Activated CD4-positive, CD25-positive, alpha-beta regulatory T cell treated with anti-CD3 and anti-CD28 coated beads, Interleukin-2, amount 50 U/mL, for 16 hours (primary cell): ENCODE data around the gene GNAI2.
"Not testable (repeated sequence)": the region's sequence is repeated elsewhere in the genome, so short reads cannot be mapped to it uniquely, and the experiment has no call there.

ENCODE experiments used
- DNase-seq: peaks from one replicate; pipeline ENCODE4 v3.0.0-alpha.2; 2020; ENCODE audit warnings: low read depth, low spot score

Gene GNAI2

GRCh38 chr3:50226888-50227389 lies 9.1 kb upstream of the GNAI2 start:
- DNase-seq, result no peak

GRCh38 chr3:50227390-50228183 lies 8.4 kb upstream of the GNAI2 start:
- peak; percentile 77 for DNase-seq

DNA sequence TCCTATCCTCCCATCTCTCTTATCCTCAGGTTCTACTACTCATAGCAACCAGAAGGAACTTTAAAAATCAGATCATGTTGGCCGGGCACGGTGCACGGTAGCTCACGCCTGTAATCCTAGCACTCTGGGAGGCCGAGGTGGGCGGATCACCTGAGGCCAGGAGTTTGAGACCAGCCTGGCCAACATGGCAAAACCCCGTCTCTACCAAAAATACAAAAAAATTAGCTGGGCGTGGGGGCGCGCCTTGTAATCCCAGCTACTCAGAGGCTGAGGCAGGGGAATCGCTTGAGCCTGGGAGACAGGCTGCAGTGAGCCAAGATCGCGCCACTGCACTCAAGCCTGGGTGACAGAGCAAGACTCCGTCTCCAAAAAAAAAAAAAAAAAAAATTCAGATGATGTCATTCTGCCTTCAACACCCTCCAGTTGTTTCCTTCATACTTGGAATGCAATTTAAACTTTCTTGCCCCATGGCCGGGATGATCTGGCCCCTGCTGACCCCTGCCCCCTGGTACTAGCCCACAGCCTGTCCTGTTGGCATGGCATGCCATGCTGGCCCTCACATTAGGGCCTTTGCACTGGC lies 7.7 kb upstream of the GNAI2 start:
- DNase-seq, result not testable (repeated sequence)

DNA sequence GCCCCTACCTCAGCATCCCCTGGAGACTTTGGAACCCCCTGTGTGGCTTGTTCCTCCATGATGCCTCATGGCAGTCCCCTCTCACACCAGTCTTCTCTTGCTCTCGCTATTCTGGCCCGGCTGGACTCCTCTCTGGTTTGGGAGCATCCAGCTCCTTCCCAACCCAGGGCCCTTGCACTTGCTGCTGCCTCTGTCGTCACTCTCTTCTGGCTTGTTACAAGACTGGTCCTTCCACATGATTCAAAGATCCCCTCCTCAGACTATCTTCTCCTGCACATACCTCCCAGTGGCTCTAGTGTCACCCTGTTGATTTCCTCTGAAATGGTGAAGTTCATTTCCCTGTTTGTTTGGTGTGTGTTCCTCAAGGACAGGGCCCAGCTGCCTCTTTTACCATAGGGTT lies 6.5 kb upstream of the GNAI2 start:
- no peak for DNase-seq

- no peak for DNase-seq
Observed at GRCh38 chr3:50230104-50230793, 5.8 kb upstream of the GNAI2 start.

- no peak for DNase-seq
Observed at GRCh38 chr3:50230794-50231125, 5.2 kb upstream of the GNAI2 start.

DNA sequence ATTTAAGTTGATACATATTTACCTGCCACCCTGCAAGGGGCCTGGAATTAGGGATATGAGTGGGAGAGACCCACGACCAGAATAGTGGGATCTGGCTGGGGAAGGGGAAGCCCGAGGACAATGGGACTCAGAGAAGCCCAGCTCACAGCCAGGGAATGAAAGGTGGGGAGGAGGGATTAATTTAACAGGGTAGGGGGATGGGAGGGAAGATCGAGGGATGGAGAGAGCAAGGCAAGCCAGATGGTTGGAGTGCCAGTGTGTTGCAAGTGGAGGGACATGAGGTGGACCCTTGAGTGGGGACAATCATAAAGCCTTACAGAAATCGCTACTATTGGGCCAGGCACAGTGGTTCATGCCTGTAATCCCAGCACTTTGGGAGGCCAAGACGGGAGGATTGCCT lies 4.4 kb upstream of the GNAI2 start:
- DNase-seq, result no peak

DNA sequence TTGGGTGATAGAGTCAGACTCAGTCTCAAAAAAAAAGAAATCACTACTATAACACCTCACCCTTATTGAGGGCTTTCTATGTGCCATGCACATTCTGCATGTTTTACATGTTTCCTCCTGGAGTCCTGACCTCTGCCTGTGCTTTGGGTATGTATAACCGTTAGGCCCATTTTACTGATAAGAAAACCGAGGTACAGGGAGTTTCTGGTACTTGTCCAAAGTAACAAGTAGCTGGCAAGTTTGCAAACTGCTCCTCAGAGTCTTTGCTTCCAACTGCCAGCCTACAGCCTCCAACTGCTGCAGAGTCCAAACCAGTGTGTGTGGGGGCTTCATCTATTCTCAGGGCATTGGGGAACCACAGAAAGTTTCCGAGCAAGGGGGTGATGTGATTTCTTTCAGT lies 3.7 kb upstream of the GNAI2 start:
- DNase-seq, result no peak

DNA sequence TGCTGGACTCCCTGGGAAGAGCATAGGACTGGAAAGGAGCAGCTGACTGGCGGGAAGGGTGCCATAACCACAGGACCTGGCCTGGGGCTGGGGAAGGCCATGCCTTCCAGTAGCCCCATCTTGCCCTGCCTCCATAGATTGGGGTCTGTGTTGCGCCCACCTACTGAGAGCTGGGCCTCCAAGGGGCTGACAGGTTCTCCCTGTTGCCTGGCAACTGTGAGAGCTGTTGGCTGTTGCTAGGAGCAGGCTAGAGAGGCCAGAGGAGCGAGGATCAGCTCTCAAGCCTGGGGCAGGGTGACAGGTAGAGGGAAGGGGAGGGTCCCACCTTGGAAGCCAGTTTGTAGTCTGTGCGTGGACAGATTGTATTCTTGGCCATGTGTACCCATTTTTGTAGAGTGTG lies 2.8 kb upstream of the GNAI2 start:
- no peak for DNase-seq

DNA sequence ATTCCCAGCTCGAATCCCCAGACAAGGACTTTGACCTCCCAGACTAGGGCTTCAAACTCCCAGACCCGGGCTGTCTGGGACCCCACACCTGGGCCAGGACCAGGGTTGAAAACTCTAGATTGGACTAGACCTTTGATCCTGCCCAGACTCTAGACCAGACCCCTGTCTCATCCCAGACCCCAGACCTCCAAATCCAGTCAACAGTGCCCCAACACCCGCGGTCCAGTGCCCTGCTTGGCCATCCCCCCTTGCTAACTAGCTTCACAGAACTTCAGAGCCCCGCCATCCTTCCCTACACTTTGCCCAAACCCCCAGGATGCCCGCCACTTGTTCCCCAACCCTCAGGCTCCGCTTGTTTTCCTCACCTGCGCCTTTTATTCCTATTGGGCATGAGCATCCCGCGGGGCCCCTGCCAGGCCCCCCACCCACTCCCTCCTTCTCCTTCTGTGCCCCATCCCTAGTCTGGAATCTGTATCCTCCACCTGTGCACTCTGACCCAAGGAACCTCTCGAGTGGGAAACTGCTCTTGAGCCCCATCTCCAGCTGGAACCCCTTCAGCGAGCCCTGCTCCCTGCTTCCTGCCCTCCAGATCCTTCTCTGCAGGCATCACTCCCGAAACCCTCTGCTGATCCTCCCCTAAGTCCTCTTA lies 604 bp downstream of the GNAI2 start:
- DNase-seq, result no peak

DNA sequence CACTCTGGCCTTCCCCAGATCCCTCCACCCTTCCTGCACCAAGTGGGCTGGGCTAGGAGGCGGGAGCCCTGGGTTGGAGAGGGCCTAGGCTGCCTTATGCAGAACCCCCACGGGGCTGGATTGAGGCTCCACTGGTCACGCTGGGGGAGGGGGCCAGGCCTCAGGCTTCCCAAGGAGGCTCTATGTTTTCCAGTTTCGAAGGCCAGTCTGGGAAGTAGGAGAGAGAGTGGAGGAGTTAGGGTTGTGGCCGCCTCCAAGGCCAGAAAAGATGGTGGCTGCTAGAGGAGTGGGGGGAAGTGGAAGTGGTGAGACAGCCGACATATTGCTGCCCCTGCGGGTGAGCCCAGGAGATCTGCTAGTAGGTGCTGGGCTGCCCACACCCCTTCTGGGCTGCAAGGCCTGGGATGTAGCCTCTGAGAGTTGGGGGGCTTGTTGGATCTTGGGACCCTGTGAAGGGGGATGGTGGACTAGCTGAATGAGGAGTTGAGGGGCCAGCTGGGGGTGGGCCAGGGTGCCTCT lies 1.2 kb downstream of the GNAI2 start:
- DNase-seq, result no peak

- DNase-seq, result peak; percentile 74
Observed at GRCh38 chr3:50237754-50238548, 1.9 kb downstream of the GNAI2 start.

- DNase-seq, result no peak
Observed at GRCh38 chr3:50238549-50239026, 2.6 kb downstream of the GNAI2 start.

GRCh38 chr3:50239649-50240048 lies 3.6 kb downstream of the GNAI2 start:
- DNase-seq, result no peak

DNA sequence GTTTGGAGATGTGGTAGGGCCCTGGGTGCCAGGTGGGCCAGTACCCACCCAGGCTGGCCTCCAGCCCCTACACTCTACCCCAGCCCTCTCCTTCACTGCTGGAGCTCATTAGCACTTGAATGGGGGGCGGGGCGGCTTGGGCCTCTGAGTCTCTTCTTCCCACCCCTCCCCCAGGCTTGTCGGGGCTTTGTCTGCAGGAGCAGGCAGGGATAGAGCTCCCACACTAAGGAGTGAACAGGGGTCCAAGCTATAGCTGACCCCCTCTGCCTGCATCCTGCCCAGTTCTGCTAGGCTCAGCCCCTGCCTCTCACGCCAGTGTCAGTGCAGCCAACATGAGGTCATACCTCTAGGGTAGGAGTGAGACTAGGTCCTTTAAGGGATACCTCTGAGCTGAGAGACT lies 5.2 kb downstream of the GNAI2 start:
- DNase-seq, result no peak

DNA sequence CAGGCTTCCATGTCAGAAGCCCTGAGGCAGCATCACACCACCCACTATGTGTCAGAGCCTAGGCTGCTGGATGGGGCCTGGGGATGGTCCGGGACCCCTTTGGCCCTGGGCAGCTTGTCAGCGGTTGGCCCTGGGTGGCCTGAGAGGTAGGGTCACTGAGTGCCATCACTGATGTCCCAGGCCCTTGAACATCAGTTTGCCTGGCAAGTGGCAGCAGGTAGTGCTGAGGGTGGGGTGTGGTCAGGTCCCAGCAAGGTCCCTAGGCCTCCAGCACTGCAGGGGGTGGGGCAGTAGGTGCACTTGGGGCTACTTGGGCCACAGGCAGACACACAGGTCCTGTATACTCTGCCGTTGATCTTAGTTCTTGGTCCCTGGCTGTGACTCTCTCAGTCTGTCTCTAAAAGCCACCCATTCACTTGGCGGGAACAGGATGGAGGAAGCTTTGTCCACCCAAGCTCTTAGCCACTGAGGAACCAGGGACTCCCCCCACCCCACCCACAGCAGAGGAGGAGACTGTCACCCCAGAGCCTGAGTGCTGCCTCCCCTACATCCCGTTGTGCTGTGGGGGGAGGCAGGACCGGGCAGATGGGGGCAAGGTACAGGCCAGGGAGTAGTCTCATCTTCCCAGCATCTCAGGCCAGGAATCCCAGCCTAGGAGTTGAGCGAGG lies 5.8 kb downstream of the GNAI2 start:
- no peak for DNase-seq

DNA sequence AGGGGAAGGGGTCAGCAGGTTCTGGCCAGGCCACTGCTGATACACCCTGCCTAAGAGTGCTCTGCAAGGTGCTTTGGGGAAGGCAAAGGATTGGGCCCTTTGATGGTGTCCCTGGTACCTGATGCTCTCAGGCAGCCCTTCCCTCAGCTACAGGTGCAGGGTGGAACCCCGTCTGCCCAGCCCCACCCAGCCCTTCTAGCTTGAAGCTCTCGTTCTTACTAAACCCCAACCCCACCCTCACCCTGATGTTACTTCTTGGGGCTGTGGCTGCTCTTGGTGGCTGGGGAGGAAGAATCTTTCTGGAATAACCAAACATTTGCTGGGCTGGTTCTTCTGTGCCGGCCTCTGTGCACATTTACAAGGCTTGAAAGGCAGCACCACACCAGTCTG lies 6.4 kb downstream of the GNAI2 start:
- no peak for DNase-seq

GRCh38 chr3:50242851-50243542 lies 7.0 kb downstream of the GNAI2 start:
- no peak for DNase-seq

DNA sequence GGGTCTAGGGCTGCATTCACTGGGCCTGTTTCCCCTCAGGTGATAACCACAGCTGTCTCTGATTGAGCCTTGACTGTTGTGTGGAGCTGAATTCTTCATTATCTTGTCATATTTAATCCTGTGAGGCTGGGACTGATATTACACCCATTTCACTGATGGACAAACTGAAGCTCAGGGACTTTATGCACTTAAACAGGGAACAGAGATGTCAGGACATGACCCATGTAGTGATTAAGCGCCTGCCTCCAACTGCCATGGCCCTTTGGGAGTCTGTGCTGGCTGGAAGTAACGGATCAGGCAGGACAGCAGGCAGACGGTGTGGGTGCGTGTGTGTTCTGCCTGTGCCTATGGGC lies 7.5 kb downstream of the GNAI2 start:
- no peak for DNase-seq

GRCh38 chr3:50244813-50245212 lies 8.8 kb downstream of the GNAI2 start:
- DNase-seq, result not testable (repeated sequence)
